ENCODE data around the gene WRAP53. TPM values are rescaled to one million over a fixed set of nuclear protein-coding genes. Genes with fewer than 3 reads are reported as not detected.

Gene WRAP53
- total and polyA plus RNA-seq, 12 donors, result 3.8 to 12.1 (median 4.9) TPM

GRCh38 chr17:7673239-7673638, 15.0 kb upstream of the WRAP53 start:
- Histone ChIP-seq H3K27me3 (no peaks in the 10 kb centered on the region), H3K9me3 (peaks cover 0 to 15% (median 9%) of the 10 kb centered on the region in 11 donors), H3K36me3 (peaks cover 0 to 82% (median 60%) of the 10 kb centered on the region in 9 donors), H3K4me3 (no peak overlapping the region), H3K4me1 (no peaks in the 10 kb centered on the region), H3K27ac (no peak overlapping the region)
- WGBS, 2 donors, result 86 to 91% methylated on average over 2 of the region's 2 CpGs
- ATAC-seq, result no peak
- no peak for DNase-seq
- intact Hi-C loops (cut with DNase I), result no loop called here
- peak in 5 of 9 donors; percentile 22 to 38 (median 33) for TF ChIP-seq CTCF (IDR thresholded peaks at IDR 0.05)

GRCh38 chr17:7674934-7675333, 13.3 kb upstream of the WRAP53 start:
- no peaks in the 10 kb centered on the region for H3K27me3 ChIP-seq
- intact Hi-C loops (cut with DNase I), result no loop called here
- no peak overlapping the region for H3K4me3 ChIP-seq
- ATAC-seq (peak in 1 of 8 donors; percentile 22), DNase-seq (no peak)
- WGBS, 2 donors, result 92 to 93% methylated on average over 14 of the region's 14 CpGs
- H3K4me1 ChIP-seq, result no peaks in the 10 kb centered on the region
- no peak for TF ChIP-seq CTCF (IDR thresholded peaks at IDR 0.05)
- H3K36me3 ChIP-seq, result peaks cover 0 to 65% (median 48%) of the 10 kb centered on the region in 9 donors
- peaks cover 0 to 15% (median 9%) of the 10 kb centered on the region in 11 donors for H3K9me3 ChIP-seq
- no peak overlapping the region for H3K27ac ChIP-seq

GRCh38 chr17:7676533-7676932, 11.7 kb upstream of the WRAP53 start:
- no peak for TF ChIP-seq CTCF (IDR thresholded peaks at IDR 0.05)
- 80 to 90% methylated on average over 5 of the region's 5 CpGs for WGBS, 2 donors
- Histone ChIP-seq H3K4me1 (no peaks in the 10 kb centered on the region), H3K27me3 (no peaks in the 10 kb centered on the region), H3K36me3 (peaks cover 0 to 49% (median 39%) of the 10 kb centered on the region in 9 donors), H3K4me3 (no peak overlapping the region), H3K9me3 (peaks cover 0 to 15% (median 9%) of the 10 kb centered on the region in 11 donors), H3K27ac (no peak overlapping the region)
- ATAC-seq (no peak), DNase-seq (no peak)
- intact Hi-C loops (cut with DNase I), result no loop called here

GRCh38 chr17:7677388-7678067, 10.7 kb upstream of the WRAP53 start:
- H3K9me3 ChIP-seq, result peaks cover 0 to 15% (median 9%) of the 10 kb centered on the region in 11 donors
- no peak for TF ChIP-seq CTCF (IDR thresholded peaks at IDR 0.05)
- H3K27ac ChIP-seq, result no peak overlapping the region
- H3K27me3 ChIP-seq, result no peaks in the 10 kb centered on the region
- H3K36me3 ChIP-seq, result peaks cover 0 to 39% (median 32%) of the 10 kb centered on the region in 9 donors
- DNase-seq, result no peak
- 76 to 79% methylated on average over 10 of the region's 10 CpGs for WGBS, 2 donors
- intact Hi-C loops (cut with DNase I), result no loop called here
- no peaks in the 10 kb centered on the region for H3K4me1 ChIP-seq
- no peak overlapping the region for H3K4me3 ChIP-seq
- ATAC-seq, result no peak
